Spleen (tissue), 3 donors: ENCODE data around the gene IQGAP2.

Source experiments
- POLR2A ChIP-seq, 3 donors: fragments of 450-650 bp; IDR thresholded peaks; one replicate each; pipeline ENCODE4 v1.5.1; 2017; ENCODE audit warnings: antibody characterized with exemption in 3 of 3, mild to moderate bottlenecking in 1 of 3
- POLR2AphosphoS5 ChIP-seq, 3 donors: sonication (generic); formaldehyde crosslinking; IDR thresholded peaks; one replicate each; pipeline ENCODE4 v1.5.1; 2017; ENCODE audit warnings: antibody characterized with exemption in 3 of 3

DNA sequence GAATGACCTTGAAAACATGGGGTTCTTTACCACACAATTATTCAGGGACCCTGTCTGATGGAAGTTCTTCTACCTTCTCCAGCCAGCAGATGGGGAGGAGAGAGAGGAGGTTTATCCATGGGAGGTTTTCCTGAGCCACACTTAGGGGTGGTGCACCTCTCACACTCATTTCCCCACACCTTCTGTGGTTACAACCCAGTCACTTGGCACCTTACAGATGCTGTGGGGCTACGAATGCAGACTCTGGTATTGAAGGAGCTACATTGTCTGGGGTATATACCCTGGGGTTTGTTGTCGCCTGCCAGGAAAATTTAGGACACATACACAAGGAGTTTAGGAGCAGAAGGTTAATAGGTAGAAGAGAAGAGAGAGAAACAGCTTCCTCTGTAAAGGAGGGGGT is 152.6 kb downstream of the IQGAP2 start:
- no peak for TF ChIP-seq POLR2A (IDR thresholded peaks at IDR 0.05)
- TF ChIP-seq POLR2AphosphoS5 (IDR thresholded peaks at IDR 0.05) = no peak
